Measurements from ENCODE around the gene SCAPER.
"Not testable (repeated sequence)": the region's sequence is repeated elsewhere in the genome, so short reads cannot be mapped to it uniquely, and the experiment has no call there.

The SCAPER gene

DNA sequence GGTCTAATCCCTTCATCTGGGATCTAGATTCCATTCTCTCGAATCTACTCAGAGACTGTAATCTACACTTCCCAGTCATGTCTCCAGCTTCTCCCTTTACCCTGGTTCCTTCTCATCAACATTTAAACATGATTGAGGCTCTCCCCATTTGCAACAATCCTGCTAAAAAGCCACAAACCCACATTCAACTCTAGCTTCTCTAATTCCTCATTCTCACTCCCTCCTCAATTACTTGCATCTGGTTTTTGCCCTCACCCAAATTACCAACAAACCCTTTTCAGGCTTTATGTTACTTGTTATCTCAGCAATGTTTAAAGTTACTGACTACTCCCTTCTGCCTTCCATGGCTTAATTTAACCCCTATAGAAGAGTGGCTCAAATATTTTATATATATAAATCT lies 605.4 kb downstream of the SCAPER start:
- Histone ChIP-seq H3K27ac (ENCODE audit: low read depth, low read length) (no peak overlapping the region), H3K27me3 (ENCODE audit: control insufficient read depth in 1 of 2, insufficient read depth in 2 of 2, low read length in 2 of 2) (no peaks in the 10 kb centered on the region), H3K4me3 (ENCODE audit: low read depth in 1 of 2, low read length in 2 of 2) (no peak overlapping the region), H3K9ac (ENCODE audit: low read length) (no peak overlapping the region), H3K4me1 (ENCODE audit: insufficient read depth, low read length) (no peaks in the 10 kb centered on the region), H3K9me3 (ENCODE audit: low read length) (no peaks in the 10 kb centered on the region), H3K36me3 (ENCODE audit: insufficient read depth, low read length) (no peaks in the 10 kb centered on the region)

DNA sequence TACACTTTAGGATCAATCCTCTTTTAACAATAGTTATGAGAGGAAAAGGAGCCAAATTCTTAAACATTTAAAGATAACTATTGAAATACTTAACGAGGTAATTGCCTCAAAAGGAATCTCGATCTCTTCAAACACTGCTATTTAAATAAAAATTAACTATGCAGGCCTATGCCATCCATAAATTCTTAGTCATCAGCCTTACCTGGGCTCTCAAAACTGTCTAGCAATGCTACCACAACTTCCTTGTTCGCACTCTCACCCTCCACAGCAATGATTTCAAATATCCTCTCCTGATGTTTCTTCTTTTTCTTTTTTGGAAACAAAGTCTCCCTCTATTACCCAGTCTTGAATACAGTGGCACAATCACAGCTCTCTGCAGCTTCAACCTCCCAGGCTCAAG lies 606.2 kb downstream of the SCAPER start:
- no peaks in the 10 kb centered on the region for H3K4me1 ChIP-seq (ENCODE audit: insufficient read depth, low read length)
- H3K9ac ChIP-seq (ENCODE audit: low read length) = no peak overlapping the region
- H3K27ac ChIP-seq (ENCODE audit: low read depth, low read length) = no peak overlapping the region
- no peak overlapping the region for H3K4me3 ChIP-seq (ENCODE audit: low read depth in 1 of 2, low read length in 2 of 2)
- no peaks in the 10 kb centered on the region for H3K36me3 ChIP-seq (ENCODE audit: insufficient read depth, low read length)
- no peaks in the 10 kb centered on the region for H3K9me3 ChIP-seq (ENCODE audit: low read length)
- no peaks in the 10 kb centered on the region for H3K27me3 ChIP-seq (ENCODE audit: control insufficient read depth in 1 of 2, insufficient read depth in 2 of 2, low read length in 2 of 2)

DNA sequence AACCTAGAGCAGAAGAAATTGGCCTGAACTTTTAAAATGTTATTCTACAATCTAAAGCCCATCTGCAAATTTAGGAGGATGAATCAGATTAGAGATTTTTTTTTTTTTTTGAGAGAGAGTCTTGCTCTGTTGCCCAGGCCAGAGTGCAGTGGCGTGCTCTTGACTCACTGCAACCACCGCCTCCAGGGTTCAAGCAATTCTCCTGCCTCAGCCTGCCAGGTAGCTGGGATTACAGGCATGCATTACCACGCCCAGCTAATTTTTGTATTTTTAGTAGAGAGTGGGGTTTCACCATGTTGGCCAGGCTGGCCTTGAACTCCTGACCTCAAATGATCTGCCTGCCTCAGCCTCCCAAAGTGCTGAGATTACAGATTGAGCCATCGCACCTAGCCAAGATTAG lies 607.2 kb downstream of the SCAPER start:
- H3K4me1 ChIP-seq (ENCODE audit: insufficient read depth, low read length); H3K9me3 ChIP-seq (ENCODE audit: low read length); H3K36me3 ChIP-seq (ENCODE audit: insufficient read depth, low read length); H3K27me3 ChIP-seq (ENCODE audit: control insufficient read depth in 1 of 2, insufficient read depth in 2 of 2, low read length in 2 of 2); H3K4me3 ChIP-seq (ENCODE audit: low read depth in 1 of 2, low read length in 2 of 2); H3K27ac ChIP-seq (ENCODE audit: low read depth, low read length); H3K9ac ChIP-seq (ENCODE audit: low read length): not testable (repeated sequence)

Measured in muscle layer of colon (tissue), 2 donors.